VCaP (cell line): ENCODE results near the gene PLEK2.
"Not testable (repeated sequence)": the region's sequence is repeated elsewhere in the genome, so short reads cannot be mapped to it uniquely, and the experiment has no call there.

Experiments used
- H3K27ac ChIP-seq: fragments of 450-650 bp; 2 replicates; pipeline ENCODE4 v1.5.1; 2017
- TF ChIP-seq, protein P1 (sequence below): fragments of 450-650 bp; conservative IDR thresholded peaks from 2 replicates; pipeline ENCODE4 v1.5.1; 2017; ENCODE audit warnings: mild to moderate bottlenecking, moderate library complexity

Gene PLEK2, protein sequence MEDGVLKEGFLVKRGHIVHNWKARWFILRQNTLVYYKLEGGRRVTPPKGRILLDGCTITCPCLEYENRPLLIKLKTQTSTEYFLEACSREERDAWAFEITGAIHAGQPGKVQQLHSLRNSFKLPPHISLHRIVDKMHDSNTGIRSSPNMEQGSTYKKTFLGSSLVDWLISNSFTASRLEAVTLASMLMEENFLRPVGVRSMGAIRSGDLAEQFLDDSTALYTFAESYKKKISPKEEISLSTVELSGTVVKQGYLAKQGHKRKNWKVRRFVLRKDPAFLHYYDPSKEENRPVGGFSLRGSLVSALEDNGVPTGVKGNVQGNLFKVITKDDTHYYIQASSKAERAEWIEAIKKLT

DNA sequence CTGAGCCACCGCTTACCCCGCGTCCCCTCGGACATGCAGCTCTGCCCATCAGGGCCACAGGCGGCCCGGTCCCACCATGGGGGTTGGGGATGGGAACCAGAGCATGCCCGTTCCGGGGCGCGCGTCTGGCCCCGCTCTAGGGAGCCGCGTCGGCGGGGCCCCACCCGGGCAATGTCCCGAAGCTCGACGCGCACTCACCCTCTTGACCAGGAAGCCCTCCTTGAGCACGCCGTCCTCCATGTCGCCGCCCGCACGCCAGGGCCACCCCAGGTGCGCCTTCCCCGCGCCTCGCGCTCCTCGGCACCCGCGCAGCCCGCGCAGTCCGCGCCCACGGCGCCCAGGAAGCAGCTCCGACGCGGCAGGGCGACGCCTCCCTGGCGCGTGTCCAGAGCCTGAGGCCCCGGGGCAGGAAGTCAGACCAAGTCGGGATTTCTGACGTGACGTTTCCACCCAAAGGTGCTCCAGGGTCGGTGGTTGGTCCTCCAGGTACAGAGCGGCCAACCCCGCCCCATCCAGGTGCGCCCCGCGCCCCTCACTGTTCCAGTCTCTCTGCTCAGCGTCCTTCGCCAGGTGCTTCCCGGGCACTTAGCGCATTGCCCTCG, at the start of gene PLEK2:
Gene PLEK2 (minus strand): TSS at position 346 of the 602 bp plus-strand sequence. CDS start 106 bp downstream, at position 240.
- peak within 1 kb of the TSS; percentile 71 for H3K27ac ChIP-seq
- TF ChIP-seq, protein P1, sequence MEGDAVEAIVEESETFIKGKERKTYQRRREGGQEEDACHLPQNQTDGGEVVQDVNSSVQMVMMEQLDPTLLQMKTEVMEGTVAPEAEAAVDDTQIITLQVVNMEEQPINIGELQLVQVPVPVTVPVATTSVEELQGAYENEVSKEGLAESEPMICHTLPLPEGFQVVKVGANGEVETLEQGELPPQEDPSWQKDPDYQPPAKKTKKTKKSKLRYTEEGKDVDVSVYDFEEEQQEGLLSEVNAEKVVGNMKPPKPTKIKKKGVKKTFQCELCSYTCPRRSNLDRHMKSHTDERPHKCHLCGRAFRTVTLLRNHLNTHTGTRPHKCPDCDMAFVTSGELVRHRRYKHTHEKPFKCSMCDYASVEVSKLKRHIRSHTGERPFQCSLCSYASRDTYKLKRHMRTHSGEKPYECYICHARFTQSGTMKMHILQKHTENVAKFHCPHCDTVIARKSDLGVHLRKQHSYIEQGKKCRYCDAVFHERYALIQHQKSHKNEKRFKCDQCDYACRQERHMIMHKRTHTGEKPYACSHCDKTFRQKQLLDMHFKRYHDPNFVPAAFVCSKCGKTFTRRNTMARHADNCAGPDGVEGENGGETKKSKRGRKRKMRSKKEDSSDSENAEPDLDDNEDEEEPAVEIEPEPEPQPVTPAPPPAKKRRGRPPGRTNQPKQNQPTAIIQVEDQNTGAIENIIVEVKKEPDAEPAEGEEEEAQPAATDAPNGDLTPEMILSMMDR: no peak

DNA sequence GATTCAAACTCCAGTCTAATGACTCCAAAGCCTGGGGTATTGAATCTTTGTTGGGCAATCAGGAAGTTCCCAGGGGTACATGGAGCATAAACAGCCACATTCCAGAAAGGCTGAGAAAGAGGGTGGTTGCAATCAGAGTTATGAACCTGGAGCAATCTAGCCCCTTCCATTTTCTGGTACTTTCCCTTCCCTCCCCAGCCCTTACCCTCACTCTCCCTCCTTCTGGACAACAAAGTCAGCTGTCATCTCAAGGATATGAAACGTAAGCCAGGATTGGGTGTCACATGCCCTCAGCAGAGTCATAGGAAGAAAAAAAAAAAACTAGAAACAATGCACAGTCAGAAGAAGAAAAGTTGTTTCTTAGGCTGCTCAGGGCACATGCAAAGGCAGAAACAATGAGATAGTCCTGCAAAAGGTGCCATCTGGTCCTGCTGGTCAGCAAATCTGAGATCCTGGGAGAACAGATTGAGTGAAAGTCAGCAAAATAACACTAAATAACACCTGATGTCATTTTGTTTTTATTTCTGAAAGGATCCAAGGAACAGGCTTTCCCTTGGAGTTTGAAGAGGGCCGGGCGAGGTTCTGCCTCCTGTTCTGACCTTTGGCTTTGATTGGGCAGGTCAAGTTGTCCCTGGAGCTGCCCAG, 49.5 kb upstream of the PLEK2 start:
- no peak overlapping the region for H3K27ac ChIP-seq
- TF ChIP-seq, protein P1: no peak

DNA sequence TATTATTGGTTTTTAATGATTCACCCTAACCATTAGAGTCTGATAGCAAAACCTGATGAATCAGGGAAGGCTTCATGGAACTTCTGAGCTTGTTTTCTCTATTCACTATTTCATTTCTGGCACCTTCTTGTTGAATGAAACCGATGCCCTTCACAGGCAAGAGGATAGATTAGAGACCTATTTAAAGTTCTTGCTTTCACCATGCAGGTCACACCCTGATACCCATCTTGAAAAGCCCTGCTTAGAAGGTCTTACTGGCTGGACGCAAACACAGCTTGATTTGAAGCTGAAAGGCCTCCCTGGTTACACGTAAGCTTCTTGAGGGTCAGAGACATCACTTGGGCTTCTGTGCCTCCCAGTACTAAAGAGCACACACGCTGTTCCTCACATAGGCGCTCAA, 47.4 kb upstream of the PLEK2 start:
- TF ChIP-seq, protein P1: no peak
- H3K27ac ChIP-seq: no peak overlapping the region

DNA sequence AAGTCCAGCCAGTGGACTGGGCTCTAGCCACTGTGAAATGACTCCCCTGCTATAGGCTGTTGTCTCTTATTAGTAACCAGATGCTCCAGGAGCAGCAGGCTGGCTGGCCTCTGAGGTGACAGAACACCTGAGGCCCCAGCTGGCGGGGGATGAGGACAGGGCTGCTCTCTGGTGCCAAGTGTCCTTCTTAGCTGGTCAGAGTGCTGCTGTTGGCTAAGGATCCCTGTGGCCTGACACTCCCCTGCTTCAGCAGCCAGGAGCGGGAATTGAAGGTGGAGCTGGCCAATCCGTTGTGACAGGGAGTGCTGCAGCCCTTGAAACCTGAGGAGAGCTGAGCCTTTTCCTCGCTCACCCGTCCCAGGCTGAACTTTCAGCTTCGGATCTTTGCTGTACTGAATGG, 45.8 kb upstream of the PLEK2 start:
- peak overlapping the region; percentile 56 for H3K27ac ChIP-seq
- TF ChIP-seq, protein P1: no peak

DNA sequence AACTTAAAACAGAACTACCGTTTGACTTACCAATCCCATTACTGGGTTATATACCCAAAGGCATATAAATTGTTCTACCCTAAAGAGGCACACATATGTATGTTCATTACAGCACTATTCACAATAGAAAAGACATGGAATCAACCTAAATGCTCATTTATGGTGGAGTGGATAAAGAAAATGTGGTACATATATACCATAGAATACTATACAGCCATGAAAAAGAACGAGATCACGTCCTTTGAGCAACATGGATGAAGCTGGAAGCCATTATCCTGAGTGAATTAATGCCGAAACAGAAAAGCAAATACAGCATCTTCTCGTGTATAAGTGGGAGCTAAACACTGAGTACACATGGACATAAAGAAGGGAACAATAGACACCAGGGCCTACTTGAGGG, 44.8 kb upstream of the PLEK2 start:
- TF ChIP-seq, protein P1: no peak
- peak overlapping the region; percentile 56; the same call in 1 of the 2 replicates for H3K27ac ChIP-seq

DNA sequence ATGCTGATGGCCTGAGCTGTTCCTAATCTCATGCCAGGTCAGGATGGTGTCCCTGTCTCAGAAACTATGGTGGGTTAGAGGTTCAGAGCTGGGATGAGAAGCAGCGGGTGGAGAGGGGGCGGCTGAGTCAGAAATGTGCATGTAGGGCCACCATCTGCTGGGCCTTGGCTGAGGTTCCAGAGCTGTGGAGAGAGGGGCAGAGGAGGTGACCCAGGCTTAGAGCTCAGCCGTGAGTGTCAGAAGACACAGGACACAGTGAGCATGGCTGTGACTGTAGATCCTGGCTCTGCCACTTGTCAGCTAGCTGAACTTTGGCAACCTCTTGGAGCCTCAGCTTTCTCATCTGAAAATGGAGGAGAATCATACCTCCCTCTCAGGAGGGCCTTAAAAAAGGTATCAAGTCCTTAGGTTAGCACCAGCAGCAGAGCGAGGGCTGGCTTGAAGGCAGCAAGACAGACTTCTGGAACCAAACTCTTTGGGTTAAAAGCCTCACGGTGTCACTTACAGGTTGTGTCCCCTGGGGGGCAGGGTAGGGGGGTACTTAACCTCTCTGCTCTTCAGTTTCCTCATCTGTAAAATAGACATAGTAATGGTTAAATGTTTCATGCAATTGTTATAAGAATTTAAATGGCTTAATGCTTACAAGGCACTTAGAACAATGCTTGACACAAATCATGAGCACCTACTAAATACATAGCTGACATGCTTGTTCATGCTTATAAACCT, 41.8 kb upstream of the PLEK2 start:
- no peak overlapping the region for H3K27ac ChIP-seq
- TF ChIP-seq, protein P1: no peak

DNA sequence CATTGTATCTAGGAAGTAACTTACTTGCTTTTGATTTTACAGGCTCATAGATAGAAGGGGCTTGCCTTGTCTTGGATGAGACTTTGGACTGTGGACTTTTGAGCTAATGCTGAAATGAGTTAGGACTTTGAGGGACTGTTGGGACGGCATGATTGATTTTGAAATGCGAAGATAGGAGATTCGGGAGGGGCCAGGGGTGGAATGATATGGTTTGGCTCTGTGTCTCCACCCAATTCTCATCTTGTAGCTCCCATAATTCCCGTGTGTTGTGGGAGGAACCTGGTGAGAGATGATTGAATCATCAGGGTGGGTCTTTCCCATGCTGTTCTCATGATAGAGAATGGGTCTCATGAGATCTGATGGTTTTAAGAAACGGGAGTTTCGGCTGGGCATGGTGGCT, 39.7 kb upstream of the PLEK2 start:
- H3K27ac ChIP-seq: not testable (repeated sequence)
